22Rv1 (cell line): ENCODE results near the gene U2AF2.

ENCODE experiments used
- CTCF ChIP-seq: fragments of 450-650 bp; IDR thresholded peaks from 2 replicates; pipeline ENCODE4 v1.5.1; 2017; ENCODE audit warnings: mild to moderate bottlenecking
- ZFX ChIP-seq: fragments of 450-650 bp; IDR thresholded peaks from 2 replicates; pipeline ENCODE4 v1.6.1; 2017; ENCODE audit warnings: antibody characterized with exemption, borderline replicate concordance

GRCh38 chr19:55621205-55621672, 33.6 kb upstream of the U2AF2 start:
- TF ChIP-seq CTCF, result no peak
- no peak for TF ChIP-seq ZFX
